Esophagus muscularis mucosa (tissue), 4 donors: ENCODE measurements around the gene TMEM140. TPM values are rescaled to one million over a fixed set of nuclear protein-coding genes. Genes with fewer than 3 reads are reported as not detected.

Source experiments
- DNase-seq: peaks from one replicate; pipeline ENCODE4 v3.0.0-alpha.2; 2017; ENCODE audit errors: extremely low spot score
- H3K27ac ChIP-seq, 4 donors: fragments of 200-600 bp; sonication (generic); replicated peaks in 1 of 4; 1 replicate in 3 of 4; 2 replicates in 1 of 4; pipeline ENCODE4 v1.5.1; 2016 to 2019; ENCODE audit warnings: mild to moderate bottlenecking in 1 of 4
- H3K27me3 ChIP-seq, 4 donors: fragments of 200-600 bp; sonication (generic); one replicate each; pipeline versions ENCODE4 v1.5.1 to v1.6.0; 2016 to 2019
- H3K36me3 ChIP-seq, 4 donors: fragments of 200-600 bp; sonication (generic); one replicate each; pipeline ENCODE4 v1.5.1; 2016 to 2019
- H3K4me1 ChIP-seq, 4 donors: fragments of 200-600 bp; sonication (generic); one replicate each; pipeline ENCODE4 v1.5.1; 2016 to 2019
- H3K4me3 ChIP-seq, 4 donors: fragments of 200-600 bp; sonication (generic); 1 replicate in 2 of 4; 2 replicates in 2 of 4; pipeline ENCODE4 v1.5.1; 2016 to 2019; ENCODE audit warnings: mild to moderate bottlenecking in 4 of 4, moderate library complexity in 1 of 4
- H3K9me3 ChIP-seq, 4 donors: fragments of 200-600 bp; sonication (generic); 1 replicate in 3 of 4; 2 replicates in 1 of 4; pipeline ENCODE4 v1.5.1; 2016 to 2019
- EP300 ChIP-seq: sonication (generic); formaldehyde crosslinking; IDR thresholded peaks from one replicate; pipeline ENCODE4 v1.6.1; 2017; ENCODE audit warnings: antibody characterized with exemption
- POLR2A ChIP-seq: fragments of 450-650 bp; IDR thresholded peaks from one replicate; pipeline ENCODE4 v1.6.1; 2017; ENCODE audit warnings: antibody characterized with exemption, moderate library complexity, mild to moderate bottlenecking, low read depth
- POLR2AphosphoS5 ChIP-seq, 2 donors: sonication (generic); formaldehyde crosslinking; IDR thresholded peaks; one replicate each; pipeline ENCODE4 v1.6.1; 2017; ENCODE audit warnings: antibody characterized with exemption in 2 of 2
- WGBS: methylation state at CpG from one replicate; pipeline ENCODE4 v1.1.5; 2018; 5-methylcytosine and 5-hydroxymethylcytosine counted together
- intact Hi-C: fragments of 100-400 bp; cut with DNase I; formaldehyde crosslinking; loops from one replicate; pipeline ENCODE4 v1.15.1; 2023
- total RNA-seq, 4 donors: library from RNA; depleted of rRNA; stranded (reverse); fragments of >200 nt; gene quantifications; one replicate each; pipeline versions ENCODE4 v1.1.0 to v1.2.1, GENCODE V29; 2016
- TF ChIP-seq, protein P1 (sequence below), 3 experiments: fragments of 200-600 bp in 2 of 3; fragments of 450-650 bp in 1 of 3; sonication (generic) in 2 of 3; IDR thresholded peaks; one replicate each; pipeline ENCODE4 v1.5.1; 2017 to 2019; ENCODE audit warnings: antibody characterized with exemption in 3 of 3, mild to moderate bottlenecking in 2 of 3, moderate library complexity in 1 of 3

Gene TMEM140
- total RNA-seq, 4 donors from 2014 or later = 13.0 to 21.2 (median 17.1) TPM

DNA sequence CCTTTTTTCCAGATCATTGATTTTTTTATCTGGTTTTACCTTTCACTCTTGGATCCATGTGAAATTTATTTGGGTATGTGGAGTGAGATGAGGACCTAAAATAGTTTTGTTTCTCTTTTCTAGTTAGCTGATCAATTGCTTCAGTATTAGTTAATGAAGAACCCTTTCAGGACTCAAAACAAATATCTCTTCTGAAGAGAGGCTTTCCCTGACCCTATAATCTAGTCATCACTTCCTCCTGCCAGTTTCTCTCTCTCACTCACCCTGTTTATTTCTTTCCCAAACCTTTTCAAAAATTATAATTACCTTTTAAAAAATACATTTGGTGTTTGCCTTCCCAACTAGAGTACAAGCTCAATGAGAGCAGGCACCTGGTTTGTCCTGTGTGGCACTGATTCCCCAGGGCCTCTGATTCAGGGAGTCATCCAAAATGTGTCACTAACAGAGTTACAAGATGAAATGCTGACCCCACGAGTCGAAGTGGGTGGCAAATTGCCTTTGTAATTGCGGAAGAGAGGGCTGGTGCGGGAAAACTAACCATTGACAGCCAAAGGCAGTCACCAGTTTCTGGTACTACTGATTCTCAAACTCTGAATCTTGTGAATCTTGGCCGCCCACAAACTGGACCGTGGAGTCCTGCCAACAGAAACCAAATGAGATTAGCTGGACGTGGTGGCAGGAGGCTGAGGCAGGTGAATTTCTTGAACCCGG is 2.4 kb downstream of the TMEM140 start:
- TF ChIP-seq EP300 = no peak
- TF ChIP-seq POLR2AphosphoS5 (IDR thresholded peaks at IDR 0.05) = peak in 1 of 2 donors; percentile 5
- 57% methylated on average over 8 of the region's 8 CpGs for WGBS
- Histone ChIP-seq H3K4me3 (peak overlapping the region; percentile 17 to 60 (median 36)), H3K9me3 (no peaks in the 10 kb centered on the region), H3K4me1 (peaks cover 29 to 45% (median 38%) of the 10 kb centered on the region in 4 donors), H3K27ac (peak overlapping the region; percentile 48 to 85 (median 59)), H3K36me3 (peaks cover 0 to 18% (median 5%) of the 10 kb centered on the region in 4 donors), H3K27me3 (no peaks in the 10 kb centered on the region)
- intact Hi-C loops = no loop called here
- DNase-seq = no peak

GRCh38 chr7:135151132-135151531 is 3.3 kb downstream of the TMEM140 start:
- intact Hi-C loops = no loop called here
- TF ChIP-seq POLR2AphosphoS5 (IDR thresholded peaks at IDR 0.05) = no peak
- no peak for TF ChIP-seq POLR2A
- TF ChIP-seq EP300 = no peak
- TF ChIP-seq, protein P1, sequence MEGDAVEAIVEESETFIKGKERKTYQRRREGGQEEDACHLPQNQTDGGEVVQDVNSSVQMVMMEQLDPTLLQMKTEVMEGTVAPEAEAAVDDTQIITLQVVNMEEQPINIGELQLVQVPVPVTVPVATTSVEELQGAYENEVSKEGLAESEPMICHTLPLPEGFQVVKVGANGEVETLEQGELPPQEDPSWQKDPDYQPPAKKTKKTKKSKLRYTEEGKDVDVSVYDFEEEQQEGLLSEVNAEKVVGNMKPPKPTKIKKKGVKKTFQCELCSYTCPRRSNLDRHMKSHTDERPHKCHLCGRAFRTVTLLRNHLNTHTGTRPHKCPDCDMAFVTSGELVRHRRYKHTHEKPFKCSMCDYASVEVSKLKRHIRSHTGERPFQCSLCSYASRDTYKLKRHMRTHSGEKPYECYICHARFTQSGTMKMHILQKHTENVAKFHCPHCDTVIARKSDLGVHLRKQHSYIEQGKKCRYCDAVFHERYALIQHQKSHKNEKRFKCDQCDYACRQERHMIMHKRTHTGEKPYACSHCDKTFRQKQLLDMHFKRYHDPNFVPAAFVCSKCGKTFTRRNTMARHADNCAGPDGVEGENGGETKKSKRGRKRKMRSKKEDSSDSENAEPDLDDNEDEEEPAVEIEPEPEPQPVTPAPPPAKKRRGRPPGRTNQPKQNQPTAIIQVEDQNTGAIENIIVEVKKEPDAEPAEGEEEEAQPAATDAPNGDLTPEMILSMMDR (IDR thresholded peaks at IDR 0.05) = no peak
- Histone ChIP-seq H3K36me3 (peaks cover 0 to 18% (median 5%) of the 10 kb centered on the region in 4 donors), H3K4me3 (peak overlapping the region in 1 of 4 donors; percentile 17), H3K9me3 (peaks cover 0 to 8% (median 3%) of the 10 kb centered on the region in 4 donors), H3K27me3 (no peaks in the 10 kb centered on the region), H3K4me1 (peaks cover 20 to 45% (median 37%) of the 10 kb centered on the region in 4 donors), H3K27ac (peak overlapping the region; percentile 48 to 85 (median 59))
- DNase-seq = no peak
- WGBS = 86% methylated on average over 2 of the region's 2 CpGs

- 89% methylated on average over 6 of the region's 6 CpGs for WGBS
- H3K36me3 ChIP-seq = peaks cover 0 to 20% (median 5%) of the 10 kb centered on the region in 4 donors
- H3K4me1 ChIP-seq = peaks cover 16 to 45% (median 34%) of the 10 kb centered on the region in 4 donors
- intact Hi-C loops = no loop called here
- H3K27ac ChIP-seq = peak overlapping the region; percentile 48 to 85 (median 59)
- H3K4me3 ChIP-seq = no peak overlapping the region
- peaks cover 0 to 10% (median 5%) of the 10 kb centered on the region in 4 donors for H3K9me3 ChIP-seq
- TF ChIP-seq POLR2A (no peak), EP300 (no peak), POLR2AphosphoS5 (IDR thresholded peaks at IDR 0.05) (peak in 1 of 2 donors; percentile 32)
- TF ChIP-seq, protein P1 (IDR thresholded peaks at IDR 0.05) = no peak
- no peak for DNase-seq
- no peaks in the 10 kb centered on the region for H3K27me3 ChIP-seq
These were observed 3.7 kb downstream of the TMEM140 start for GRCh38 chr7:135151533-135151932.

- Histone ChIP-seq H3K4me1 (peaks cover 17 to 37% (median 27%) of the 10 kb centered on the region in 4 donors), H3K36me3 (peaks cover 0 to 27% (median 6%) of the 10 kb centered on the region in 4 donors), H3K27me3 (no peaks in the 10 kb centered on the region), H3K27ac (no peak overlapping the region), H3K4me3 (no peak overlapping the region), H3K9me3 (peaks cover 0 to 12% (median 5%) of the 10 kb centered on the region in 4 donors)
- DNase-seq = no peak
- intact Hi-C loops = no loop called here
- 100% methylated on average over 1 of the region's 1 CpG for WGBS
- TF ChIP-seq EP300 = no peak
- TF ChIP-seq POLR2A = no peak
- TF ChIP-seq, protein P1 (IDR thresholded peaks at IDR 0.05) = no peak
- TF ChIP-seq POLR2AphosphoS5 (IDR thresholded peaks at IDR 0.05) = no peak
These were observed 4.6 kb downstream of the TMEM140 start for GRCh38 chr7:135152442-135152841.

DNA sequence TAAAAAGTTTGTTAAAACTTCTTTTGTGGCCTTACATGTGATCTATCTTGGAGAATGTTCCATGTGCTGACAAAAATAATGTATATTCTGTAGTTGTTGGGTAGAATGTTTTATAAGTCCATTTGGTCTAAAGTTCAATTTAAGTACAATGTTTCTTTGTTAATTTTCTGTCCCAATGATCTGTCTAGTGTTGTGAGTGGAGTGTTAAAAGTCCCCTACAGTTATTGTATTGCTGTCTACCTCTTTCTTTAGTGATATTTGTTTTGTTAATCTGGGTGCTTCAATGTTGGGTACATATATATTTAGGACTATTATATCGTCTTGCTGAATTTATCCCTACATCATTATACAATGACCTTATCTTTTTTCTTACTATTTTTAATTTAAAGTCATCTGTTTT is 6.9 kb downstream of the TMEM140 start:
- Histone ChIP-seq H3K9me3 (peaks cover 0 to 12% (median 5%) of the 10 kb centered on the region in 4 donors), H3K27ac (no peak overlapping the region), H3K36me3 (peaks cover 0 to 27% (median 8%) of the 10 kb centered on the region in 4 donors), H3K4me1 (peaks cover 18 to 42% (median 38%) of the 10 kb centered on the region in 4 donors), H3K27me3 (no peaks in the 10 kb centered on the region), H3K4me3 (no peak overlapping the region)
- 82% methylated on average over 1 of the region's 1 CpG for WGBS
- no peak for TF ChIP-seq EP300
- TF ChIP-seq, protein P1 (IDR thresholded peaks at IDR 0.05) = no peak
- intact Hi-C loops = no loop called here
- no peak for DNase-seq
